GM12878 (cell line): ENCODE results near the gene ARCN1.

ENCODE experiments used
- BHLHE40 ChIP-seq, 2 experiments: fragments of 450-650 bp in 1 of 2; IDR thresholded peaks; 2 replicates each; pipeline ENCODE4 v1.6.1; 2011 to 2017; ENCODE audit warnings: low read depth in 2 of 2, borderline replicate concordance in 1 of 2, improper control_type of control experiment in 1 of 2, low read length in 1 of 2, mild to moderate bottlenecking in 1 of 2
- CEBPB ChIP-seq, 2 experiments: fragments of 150-350 bp in 1 of 2; IDR thresholded peaks; 2 replicates each; pipeline ENCODE4 v1.6.1; 2012 to 2014; ENCODE audit warnings: low read depth in 2 of 2, low read length in 2 of 2, borderline replicate concordance in 1 of 2, inconsistent platforms in 1 of 2
- CHD4 ChIP-seq: fragments of 200-600 bp; sonication (generic); IDR thresholded peaks from 2 replicates; pipeline ENCODE4 v1.6.1; 2016; ENCODE audit warnings: mild to moderate bottlenecking
- CREM ChIP-seq: IDR thresholded peaks from 2 replicates; pipeline ENCODE4 v1.6.1; 2014; ENCODE audit warnings: antibody characterized with exemption, low read depth
- EZH2 ChIP-seq: IDR thresholded peaks from 2 replicates; pipeline ENCODE4 v1.6.1; 2012; ENCODE audit warnings: low read depth, mild to moderate bottlenecking, control low read depth, inconsistent platforms, low read length, borderline replicate concordance; ENCODE audit not compliant: control insufficient read depth
- FOXM1 ChIP-seq: IDR thresholded peaks from 2 replicates; pipeline ENCODE4 v1.6.1; 2012; ENCODE audit warnings: low read depth, mild to moderate bottlenecking, inconsistent platforms, low read length, moderate library complexity
- SIX5 ChIP-seq: IDR thresholded peaks from 2 replicates; pipeline ENCODE4 v1.6.1; 2011; ENCODE audit warnings: mild to moderate bottlenecking, low read depth, low read length, moderate library complexity; ENCODE audit not compliant: severe bottlenecking
- SUZ12 ChIP-seq: fragments of 200-600 bp; sonication (generic); IDR thresholded peaks from one replicate; pipeline ENCODE4 v1.6.1; 2018; ENCODE audit warnings: antibody characterized with exemption, mild to moderate bottlenecking; ENCODE audit not compliant: unreplicated experiment
- TF ChIP-seq, protein P1 (sequence below): fragments of 450-650 bp; IDR thresholded peaks from 2 replicates; pipeline ENCODE4 v1.6.1; 2016; ENCODE audit warnings: mild to moderate bottlenecking
- TF ChIP-seq, protein P2 (sequence below), 3 experiments: IDR thresholded peaks in 2 of 3; conservative IDR thresholded peaks in 1 of 3; 2 replicates each; pipeline ENCODE4 v1.5.1; 2011; ENCODE audit warnings: low read depth in 3 of 3, low read length in 3 of 3, mild to moderate bottlenecking in 3 of 3, control low read depth in 2 of 3, moderate library complexity in 2 of 3, inconsistent platforms in 1 of 3, mixed read lengths in 1 of 3; ENCODE audit not compliant: control insufficient read depth in 2 of 3, insufficient read depth in 1 of 3; ENCODE audit errors: extremely low read depth in 1 of 3
- TF ChIP-seq, protein P3 (sequence below): IDR thresholded peaks from 2 replicates; pipeline ENCODE4 v1.6.1; 2011; ENCODE audit warnings: low read depth, mild to moderate bottlenecking, low read length, moderate library complexity, borderline replicate concordance; ENCODE audit errors: extremely low read depth
- TF ChIP-seq, protein P4 (sequence below): fragments of 450-650 bp; IDR thresholded peaks from 2 replicates; pipeline ENCODE4 v1.6.1; 2017; ENCODE audit warnings: mild to moderate bottlenecking
- TF ChIP-seq, protein P5 (sequence below): fragments of 450-650 bp; formaldehyde crosslinking; IDR thresholded peaks from 2 replicates; pipeline ENCODE4 v1.5.0; 2022; ENCODE audit warnings: mild to moderate bottlenecking, missing genetic modification characterization

DNA sequence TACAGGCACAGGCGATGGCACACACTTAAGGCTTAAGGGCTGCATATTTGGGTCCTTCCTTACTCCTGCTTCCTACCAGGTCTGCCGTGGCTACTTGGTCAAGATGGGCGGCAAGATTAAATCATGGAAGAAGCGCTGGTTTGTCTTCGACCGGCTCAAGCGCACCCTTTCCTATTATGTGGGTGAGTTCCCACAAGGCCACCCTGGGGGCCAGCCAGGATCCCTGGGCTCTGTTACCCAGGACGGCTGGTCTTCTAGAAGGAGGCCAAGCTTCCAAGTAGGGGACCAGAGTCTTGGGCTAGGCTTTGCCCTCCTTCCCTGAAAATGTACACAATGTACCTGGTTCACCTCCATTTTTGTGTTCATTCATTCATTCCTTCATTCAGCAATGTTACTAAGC, 78.2 kb downstream of the ARCN1 start:
- TF ChIP-seq FOXM1: no peak
- TF ChIP-seq, protein P1, sequence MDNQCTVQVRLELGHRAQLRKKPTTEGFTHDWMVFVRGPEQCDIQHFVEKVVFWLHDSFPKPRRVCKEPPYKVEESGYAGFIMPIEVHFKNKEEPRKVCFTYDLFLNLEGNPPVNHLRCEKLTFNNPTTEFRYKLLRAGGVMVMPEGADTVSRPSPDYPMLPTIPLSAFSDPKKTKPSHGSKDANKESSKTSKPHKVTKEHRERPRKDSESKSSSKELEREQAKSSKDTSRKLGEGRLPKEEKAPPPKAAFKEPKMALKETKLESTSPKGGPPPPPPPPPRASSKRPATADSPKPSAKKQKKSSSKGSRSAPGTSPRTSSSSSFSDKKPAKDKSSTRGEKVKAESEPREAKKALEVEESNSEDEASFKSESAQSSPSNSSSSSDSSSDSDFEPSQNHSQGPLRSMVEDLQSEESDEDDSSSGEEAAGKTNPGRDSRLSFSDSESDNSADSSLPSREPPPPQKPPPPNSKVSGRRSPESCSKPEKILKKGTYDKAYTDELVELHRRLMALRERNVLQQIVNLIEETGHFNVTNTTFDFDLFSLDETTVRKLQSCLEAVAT: no peak
- no peak for TF ChIP-seq CEBPB (IDR thresholded peaks at IDR 0.05; ENCODE audit: borderline replicate concordance in 1 of 2, low read depth in 2 of 2, low read length in 2 of 2)
- TF ChIP-seq, protein P2, sequence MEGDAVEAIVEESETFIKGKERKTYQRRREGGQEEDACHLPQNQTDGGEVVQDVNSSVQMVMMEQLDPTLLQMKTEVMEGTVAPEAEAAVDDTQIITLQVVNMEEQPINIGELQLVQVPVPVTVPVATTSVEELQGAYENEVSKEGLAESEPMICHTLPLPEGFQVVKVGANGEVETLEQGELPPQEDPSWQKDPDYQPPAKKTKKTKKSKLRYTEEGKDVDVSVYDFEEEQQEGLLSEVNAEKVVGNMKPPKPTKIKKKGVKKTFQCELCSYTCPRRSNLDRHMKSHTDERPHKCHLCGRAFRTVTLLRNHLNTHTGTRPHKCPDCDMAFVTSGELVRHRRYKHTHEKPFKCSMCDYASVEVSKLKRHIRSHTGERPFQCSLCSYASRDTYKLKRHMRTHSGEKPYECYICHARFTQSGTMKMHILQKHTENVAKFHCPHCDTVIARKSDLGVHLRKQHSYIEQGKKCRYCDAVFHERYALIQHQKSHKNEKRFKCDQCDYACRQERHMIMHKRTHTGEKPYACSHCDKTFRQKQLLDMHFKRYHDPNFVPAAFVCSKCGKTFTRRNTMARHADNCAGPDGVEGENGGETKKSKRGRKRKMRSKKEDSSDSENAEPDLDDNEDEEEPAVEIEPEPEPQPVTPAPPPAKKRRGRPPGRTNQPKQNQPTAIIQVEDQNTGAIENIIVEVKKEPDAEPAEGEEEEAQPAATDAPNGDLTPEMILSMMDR (IDR thresholded peaks at IDR 0.05 in 2 of 3, conservative IDR thresholded peaks at IDR 0.05 in 1 of 3; ENCODE audit: control insufficient read depth in 2 of 3, extremely low read depth in 1 of 3, insufficient read depth in 1 of 3, low read depth in 3 of 3, low read length in 3 of 3): no peak
- TF ChIP-seq SUZ12: no peak
- TF ChIP-seq CREM: no peak
- TF ChIP-seq, protein P3, sequence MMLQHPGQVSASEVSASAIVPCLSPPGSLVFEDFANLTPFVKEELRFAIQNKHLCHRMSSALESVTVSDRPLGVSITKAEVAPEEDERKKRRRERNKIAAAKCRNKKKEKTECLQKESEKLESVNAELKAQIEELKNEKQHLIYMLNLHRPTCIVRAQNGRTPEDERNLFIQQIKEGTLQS: no peak
- no peak for TF ChIP-seq BHLHE40 (IDR thresholded peaks at IDR 0.05; ENCODE audit: borderline replicate concordance in 1 of 2, low read depth in 2 of 2, low read length in 1 of 2)
- no peak for TF ChIP-seq SIX5
- no peak for TF ChIP-seq EZH2
- no peak for TF ChIP-seq CHD4
- TF ChIP-seq, protein P4, sequence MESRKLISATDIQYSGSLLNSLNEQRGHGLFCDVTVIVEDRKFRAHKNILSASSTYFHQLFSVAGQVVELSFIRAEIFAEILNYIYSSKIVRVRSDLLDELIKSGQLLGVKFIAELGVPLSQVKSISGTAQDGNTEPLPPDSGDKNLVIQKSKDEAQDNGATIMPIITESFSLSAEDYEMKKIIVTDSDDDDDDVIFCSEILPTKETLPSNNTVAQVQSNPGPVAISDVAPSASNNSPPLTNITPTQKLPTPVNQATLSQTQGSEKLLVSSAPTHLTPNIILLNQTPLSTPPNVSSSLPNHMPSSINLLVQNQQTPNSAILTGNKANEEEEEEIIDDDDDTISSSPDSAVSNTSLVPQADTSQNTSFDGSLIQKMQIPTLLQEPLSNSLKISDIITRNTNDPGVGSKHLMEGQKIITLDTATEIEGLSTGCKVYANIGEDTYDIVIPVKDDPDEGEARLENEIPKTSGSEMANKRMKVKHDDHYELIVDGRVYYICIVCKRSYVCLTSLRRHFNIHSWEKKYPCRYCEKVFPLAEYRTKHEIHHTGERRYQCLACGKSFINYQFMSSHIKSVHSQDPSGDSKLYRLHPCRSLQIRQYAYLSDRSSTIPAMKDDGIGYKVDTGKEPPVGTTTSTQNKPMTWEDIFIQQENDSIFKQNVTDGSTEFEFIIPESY: no peak
- TF ChIP-seq, protein P5, sequence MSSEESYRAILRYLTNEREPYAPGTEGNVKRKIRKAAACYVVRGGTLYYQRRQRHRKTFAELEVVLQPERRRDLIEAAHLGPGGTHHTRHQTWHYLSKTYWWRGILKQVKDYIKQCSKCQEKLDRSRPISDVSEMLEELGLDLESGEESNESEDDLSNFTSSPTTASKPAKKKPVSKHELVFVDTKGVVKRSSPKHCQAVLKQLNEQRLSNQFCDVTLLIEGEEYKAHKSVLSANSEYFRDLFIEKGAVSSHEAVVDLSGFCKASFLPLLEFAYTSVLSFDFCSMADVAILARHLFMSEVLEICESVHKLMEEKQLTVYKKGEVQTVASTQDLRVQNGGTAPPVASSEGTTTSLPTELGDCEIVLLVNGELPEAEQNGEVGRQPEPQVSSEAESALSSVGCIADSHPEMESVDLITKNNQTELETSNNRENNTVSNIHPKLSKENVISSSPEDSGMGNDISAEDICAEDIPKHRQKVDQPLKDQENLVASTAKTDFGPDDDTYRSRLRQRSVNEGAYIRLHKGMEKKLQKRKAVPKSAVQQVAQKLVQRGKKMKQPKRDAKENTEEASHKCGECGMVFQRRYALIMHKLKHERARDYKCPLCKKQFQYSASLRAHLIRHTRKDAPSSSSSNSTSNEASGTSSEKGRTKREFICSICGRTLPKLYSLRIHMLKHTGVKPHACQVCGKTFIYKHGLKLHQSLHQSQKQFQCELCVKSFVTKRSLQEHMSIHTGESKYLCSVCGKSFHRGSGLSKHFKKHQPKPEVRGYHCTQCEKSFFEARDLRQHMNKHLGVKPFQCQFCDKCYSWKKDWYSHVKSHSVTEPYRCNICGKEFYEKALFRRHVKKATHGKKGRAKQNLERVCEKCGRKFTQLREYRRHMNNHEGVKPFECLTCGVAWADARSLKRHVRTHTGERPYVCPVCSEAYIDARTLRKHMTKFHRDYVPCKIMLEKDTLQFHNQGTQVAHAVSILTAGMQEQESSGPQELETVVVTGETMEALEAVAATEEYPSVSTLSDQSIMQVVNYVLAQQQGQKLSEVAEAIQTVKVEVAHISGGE (CRISPR knock-in tag): no peak
